C4-2B (cell line): Measurements from ENCODE around the gene BTNL3.

Source experiments
- ZFX ChIP-seq: fragments of 450-650 bp; IDR thresholded peaks from 2 replicates; pipeline ENCODE4 v1.6.1; 2017
- TF ChIP-seq, protein P1 (sequence below): fragments of 450-650 bp; conservative IDR thresholded peaks from 2 replicates; pipeline ENCODE4 v1.5.1; 2017; ENCODE audit warnings: mild to moderate bottlenecking

DNA sequence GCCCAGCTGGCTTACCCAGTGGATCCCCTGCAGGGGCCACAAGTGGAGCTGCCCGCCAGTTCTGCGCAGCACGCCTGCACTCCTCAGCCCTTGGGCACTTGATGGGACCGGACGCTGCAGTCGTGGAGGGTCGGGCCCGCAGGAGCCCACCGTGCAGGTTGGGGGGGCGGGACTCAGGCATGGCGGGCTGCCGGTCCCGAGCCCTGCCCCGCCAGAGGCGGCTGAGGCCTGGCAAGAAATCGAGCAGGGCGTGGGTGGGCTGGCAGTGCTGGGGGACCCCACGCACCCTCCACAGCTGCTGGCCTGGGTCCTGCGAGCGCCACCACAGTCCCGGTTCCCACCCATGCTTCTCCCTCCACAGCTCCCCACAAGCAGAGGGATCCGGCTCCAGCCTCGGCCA, 19.2 kb upstream of the BTNL3 start:
- TF ChIP-seq, protein P1, sequence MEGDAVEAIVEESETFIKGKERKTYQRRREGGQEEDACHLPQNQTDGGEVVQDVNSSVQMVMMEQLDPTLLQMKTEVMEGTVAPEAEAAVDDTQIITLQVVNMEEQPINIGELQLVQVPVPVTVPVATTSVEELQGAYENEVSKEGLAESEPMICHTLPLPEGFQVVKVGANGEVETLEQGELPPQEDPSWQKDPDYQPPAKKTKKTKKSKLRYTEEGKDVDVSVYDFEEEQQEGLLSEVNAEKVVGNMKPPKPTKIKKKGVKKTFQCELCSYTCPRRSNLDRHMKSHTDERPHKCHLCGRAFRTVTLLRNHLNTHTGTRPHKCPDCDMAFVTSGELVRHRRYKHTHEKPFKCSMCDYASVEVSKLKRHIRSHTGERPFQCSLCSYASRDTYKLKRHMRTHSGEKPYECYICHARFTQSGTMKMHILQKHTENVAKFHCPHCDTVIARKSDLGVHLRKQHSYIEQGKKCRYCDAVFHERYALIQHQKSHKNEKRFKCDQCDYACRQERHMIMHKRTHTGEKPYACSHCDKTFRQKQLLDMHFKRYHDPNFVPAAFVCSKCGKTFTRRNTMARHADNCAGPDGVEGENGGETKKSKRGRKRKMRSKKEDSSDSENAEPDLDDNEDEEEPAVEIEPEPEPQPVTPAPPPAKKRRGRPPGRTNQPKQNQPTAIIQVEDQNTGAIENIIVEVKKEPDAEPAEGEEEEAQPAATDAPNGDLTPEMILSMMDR: no peak
- no peak for TF ChIP-seq ZFX
